Measurements from ENCODE around the gene SMIM45.

SMIM45 gene

GRCh38 chr22:41929418-41929810 is 22.5 kb upstream of the SMIM45 start:
- Histone ChIP-seq H3K4me1 (ENCODE audit: control insufficient read depth, extremely low read depth, insufficient read depth, low read length) (peaks cover 4% of the 10 kb centered on the region), H3K36me3 (ENCODE audit: control insufficient read depth in 2 of 2, extremely low read depth in 1 of 2, insufficient read depth in 2 of 2, low read length in 2 of 2) (no peaks in the 10 kb centered on the region), H3K9me3 (replicated peaks; ENCODE audit: control insufficient read depth, insufficient read depth, low read length) (no peaks in the 10 kb centered on the region), H2AFZ (ENCODE audit: low read depth, low read length) (no peak overlapping the region), H3K9me1 (replicated peaks; ENCODE audit: control insufficient read depth, extremely low read depth, insufficient read depth, low read length) (no peaks in the 10 kb centered on the region), H3K79me2 (ENCODE audit: control insufficient read depth, insufficient read depth, low read length) (no peaks in the 10 kb centered on the region), H3K27me3 (ENCODE audit: control insufficient read depth in 2 of 2, insufficient read depth in 2 of 2, low read length in 2 of 2) (peaks cover 9 to 14% of the 10 kb centered on the region in 2 experiments), H3K9ac (replicated peaks; ENCODE audit: extremely low read depth, insufficient read depth, low read length) (no peak overlapping the region), H3K27ac (ENCODE audit: insufficient read depth, low read depth, low read length) (no peak overlapping the region), H4K20me1 (replicated peaks; ENCODE audit: control insufficient read depth, extremely low read depth, insufficient read depth, low read length) (no peaks in the 10 kb centered on the region), H3K4me3 (replicated peaks in 1 of 3; ENCODE audit: insufficient read depth in 1 of 3, low read depth in 1 of 3, low read length in 3 of 3) (no peak overlapping the region), H3K4me2 (ENCODE audit: insufficient read depth, low read length) (no peak overlapping the region)
- ChIA-PET POLR2A (no interaction called here), CTCF (interaction anchor here (1.0 to 5.6 kb wide), 2 partner anchors 10 to 11 kb away, joined by 3 to 62 read pairs; no protein-coding TSS in a partner anchor)
- dilution Hi-C loops (cut with MboI; ENCODE audit: extremely low pct_ligation_motif_present, low sequenced_read_pairs) = no loop called here
- no peak for FAIRE-seq
- no peak for DNase-seq (ENCODE audit: low read depth, low spot score)
- TF ChIP-seq MYC (IDR thresholded peaks at IDR 0.05; ENCODE audit: low read depth, low read length) (no peak), MAX (IDR thresholded peaks at IDR 0.05; ENCODE audit: insufficient read depth, insufficient read length) (no peak), EZH2 (IDR thresholded peaks at IDR 0.05; ENCODE audit: borderline replicate concordance, low read depth, low read length, severe bottlenecking) (no peak)
- BruUV-seq (replicated peaks) = no TSS peak
- intact Hi-C loops (cut with micrococcal nuclease) = no loop called here

GRCh38 chr22:41931701-41932269 is 20.2 kb upstream of the SMIM45 start:
- DNase-seq (ENCODE audit: low read depth, low spot score) (no peak), FAIRE-seq (no peak)
- H3K27ac ChIP-seq (ENCODE audit: insufficient read depth, low read depth, low read length) = no peak overlapping the region
- no peaks in the 10 kb centered on the region for H3K27me3 ChIP-seq (ENCODE audit: control insufficient read depth in 2 of 2, insufficient read depth in 2 of 2, low read length in 2 of 2)
- ChIA-PET POLR2A (interaction anchor here (0.7 kb wide), 1 partner anchor 26 kb away, joined by 3 read pairs; no protein-coding TSS in a partner anchor), CTCF (interaction anchor here (1.0 kb wide), 1 partner anchor 9 kb away, joined by 4 read pairs; no protein-coding TSS in a partner anchor)
- TF ChIP-seq GATA2 (IDR thresholded peaks at IDR 0.05; ENCODE audit: insufficient read depth, insufficient read length, low read depth, low read length) (no peak), EZH2 (IDR thresholded peaks at IDR 0.05; ENCODE audit: borderline replicate concordance, low read depth, low read length, severe bottlenecking) (no peak)
- no peak overlapping the region for H3K9ac ChIP-seq (replicated peaks; ENCODE audit: extremely low read depth, insufficient read depth, low read length)
- no peaks in the 10 kb centered on the region for H3K79me2 ChIP-seq (ENCODE audit: control insufficient read depth, insufficient read depth, low read length)
- H3K4me1 ChIP-seq (ENCODE audit: control insufficient read depth, extremely low read depth, insufficient read depth, low read length) = no peaks in the 10 kb centered on the region
- H3K4me3 ChIP-seq (replicated peaks in 1 of 3; ENCODE audit: insufficient read depth in 1 of 3, low read depth in 1 of 3, low read length in 3 of 3) = no peak overlapping the region
- no peaks in the 10 kb centered on the region for H4K20me1 ChIP-seq (replicated peaks; ENCODE audit: control insufficient read depth, extremely low read depth, insufficient read depth, low read length)
- H3K9me1 ChIP-seq (replicated peaks; ENCODE audit: control insufficient read depth, extremely low read depth, insufficient read depth, low read length) = no peaks in the 10 kb centered on the region
- H3K36me3 ChIP-seq (ENCODE audit: control insufficient read depth in 2 of 2, extremely low read depth in 1 of 2, insufficient read depth in 2 of 2, low read length in 2 of 2) = no peaks in the 10 kb centered on the region
- no TSS peak for BruUV-seq (replicated peaks)
- H3K9me3 ChIP-seq (replicated peaks; ENCODE audit: control insufficient read depth, insufficient read depth, low read length) = no peaks in the 10 kb centered on the region
- dilution Hi-C loops (cut with MboI; ENCODE audit: extremely low pct_ligation_motif_present, low sequenced_read_pairs) (no loop called here), intact Hi-C loops (cut with micrococcal nuclease) (no loop called here)
- no peak overlapping the region for H3K4me2 ChIP-seq (ENCODE audit: insufficient read depth, low read length)
- no peak overlapping the region for H2AFZ ChIP-seq (ENCODE audit: low read depth, low read length)

All from endothelial cell of umbilical vein (primary cell).